Stimulated activated naive CD8-positive, alpha-beta T cell treated with anti-CD3 and anti-CD28 coated beads, Interleukin-15, amount 100 ng/mL, for 72 hours (primary cell): ENCODE results near the gene ETDB.

Experiments used
- ATAC-seq: fragments of 150-1000 bp; cut with Tn5 transposase; 2 replicates; pipeline ENCODE4 v1.10.0; 2021; ENCODE audit warnings: mild to moderate bottlenecking, moderate library complexity
- DNase-seq, 2 donors: peaks; one replicate each; pipeline ENCODE4 v3.0.0; 2021 to 2022
- H3K27ac Mint-ChIP-seq, 2 donors: one replicate each; pipeline ENCODE4 v1.8.0; 2022; ENCODE audit warnings: mild to moderate bottlenecking in 2 of 2, mixed read lengths in 2 of 2, moderate library complexity in 2 of 2
- H3K27me3 Mint-ChIP-seq: one replicate; pipeline ENCODE4 v1.8.0; 2022; ENCODE audit warnings: mixed read lengths
- H3K4me1 Mint-ChIP-seq: one replicate; pipeline ENCODE4 v1.8.0; 2022; ENCODE audit warnings: mild to moderate bottlenecking, mixed read lengths
- H3K4me3 Mint-ChIP-seq, 2 donors: one replicate each; pipeline ENCODE4 v1.8.0; 2022; ENCODE audit warnings: mild to moderate bottlenecking in 2 of 2, mixed read lengths in 2 of 2, moderate library complexity in 1 of 2
- H3K9me3 Mint-ChIP-seq, 2 donors: one replicate each; pipeline ENCODE4 v1.8.0; 2022; ENCODE audit warnings: mixed read lengths in 2 of 2

The ETDB gene

DNA sequence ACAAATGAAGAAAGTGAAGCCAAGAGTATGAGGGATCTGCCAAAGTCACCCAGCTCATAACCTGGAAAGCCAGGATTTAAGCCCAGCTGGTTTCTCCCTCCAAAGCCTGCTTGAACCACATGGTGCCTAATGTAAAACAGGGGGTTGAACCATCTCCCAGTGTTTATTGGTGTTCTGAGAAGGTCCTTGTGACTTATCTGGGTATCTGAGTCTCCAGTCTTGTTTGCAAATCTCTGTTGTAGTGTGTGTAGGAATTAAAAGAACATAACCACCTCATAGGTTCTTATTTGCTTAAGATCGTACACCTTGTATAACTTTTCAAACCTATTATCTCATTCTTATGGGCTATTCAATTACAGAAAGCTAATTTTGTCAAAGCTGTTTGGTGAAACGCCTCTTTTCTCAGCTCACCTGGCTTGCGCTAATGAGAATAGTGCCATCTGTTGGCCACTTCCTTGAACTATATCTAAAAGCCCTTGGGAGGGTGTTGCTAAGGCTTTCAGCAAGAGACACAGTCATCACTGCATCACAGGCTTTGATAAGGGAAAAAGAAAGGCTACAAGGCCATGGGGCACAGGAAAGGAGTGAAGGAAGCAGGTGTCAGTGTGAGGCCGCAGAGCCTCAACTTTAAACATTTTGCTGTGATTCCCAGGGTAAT is 34.0 kb downstream of the ETDB start:
- peak; percentile 23 to 44 for DNase-seq
- Mint-ChIP-seq H3K27me3 (peaks cover 9% of the 10 kb centered on the region), H3K9me3 (no peaks in the 10 kb centered on the region), H3K4me1 (peaks cover 7% of the 10 kb centered on the region), H3K4me3 (no peak overlapping the region), H3K27ac (no peak overlapping the region)
- ATAC-seq: peak; percentile 94

DNA sequence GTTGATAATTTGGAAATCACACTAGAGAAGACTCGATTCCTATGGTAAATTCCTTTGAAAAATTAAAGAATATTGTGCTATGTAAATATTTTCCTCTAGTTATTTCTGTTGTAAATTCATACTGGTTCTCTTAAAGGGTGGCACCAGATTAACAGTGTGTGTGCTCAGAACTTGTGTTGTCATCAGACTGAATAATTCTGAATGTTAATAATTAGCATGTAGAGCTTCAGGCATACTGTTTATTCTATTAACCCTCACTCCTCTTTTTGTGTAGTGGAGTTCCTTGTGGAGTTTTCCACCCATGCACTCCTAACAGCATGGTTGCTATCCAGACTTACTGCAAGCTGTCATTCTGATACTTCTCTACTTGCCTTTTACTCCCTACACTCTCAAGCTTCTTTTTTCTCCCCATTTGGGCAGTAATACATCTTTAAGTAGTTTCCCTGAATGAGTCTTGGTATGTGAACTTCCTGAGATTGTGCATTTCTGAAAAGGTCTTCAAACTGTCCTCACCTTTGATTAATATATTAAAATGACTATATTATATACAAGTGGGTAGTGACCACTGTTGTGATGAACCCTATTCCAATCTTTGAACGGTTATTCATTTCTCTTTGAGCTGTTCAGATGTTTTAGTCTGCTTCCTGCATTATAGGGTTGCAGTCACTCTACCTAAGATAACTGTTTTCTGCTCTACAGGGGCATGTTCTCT is 38.5 kb downstream of the ETDB start:
- no peaks in the 10 kb centered on the region for H3K9me3 Mint-ChIP-seq
- H3K27ac Mint-ChIP-seq: no peak overlapping the region
- ATAC-seq (no peak), DNase-seq (no peak)
- no peak overlapping the region for H3K4me3 Mint-ChIP-seq
- peaks cover 7% of the 10 kb centered on the region for H3K4me1 Mint-ChIP-seq
- H3K27me3 Mint-ChIP-seq: peaks cover 9% of the 10 kb centered on the region
